Measurements from ENCODE around the gene OR10G7. TPM values are rescaled to one million over a fixed set of nuclear protein-coding genes. Genes with fewer than 3 reads are reported as not detected.
"Not testable (repeated sequence)": the region's sequence is repeated elsewhere in the genome, so short reads cannot be mapped to it uniquely, and the experiment has no call there.

The OR10G7 gene
- total RNA-seq, 1 experiment from 2014 or later: not detected

DNA sequence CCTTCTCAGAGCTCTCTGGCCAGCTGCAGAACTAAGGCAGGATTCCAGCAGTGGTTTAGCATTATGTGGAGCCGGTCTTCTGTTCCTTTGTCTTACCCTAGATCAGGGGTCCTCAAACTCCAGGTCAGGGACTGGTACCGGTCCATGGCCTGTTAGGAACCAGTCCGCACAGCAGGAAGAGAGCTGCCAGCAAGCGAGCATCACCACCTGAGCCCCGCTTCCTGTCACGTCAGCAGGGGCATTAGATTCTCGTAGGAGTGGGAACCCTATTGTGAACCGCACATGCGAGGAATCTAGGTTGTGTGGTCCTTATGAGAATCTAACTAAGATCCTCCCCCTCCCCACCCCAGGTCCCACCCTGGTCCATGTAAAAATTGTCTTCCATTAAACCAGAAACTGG lies 1.6 kb downstream of the OR10G7 start:
- DNase-seq (ENCODE audit: low spot score): no peak

DNA sequence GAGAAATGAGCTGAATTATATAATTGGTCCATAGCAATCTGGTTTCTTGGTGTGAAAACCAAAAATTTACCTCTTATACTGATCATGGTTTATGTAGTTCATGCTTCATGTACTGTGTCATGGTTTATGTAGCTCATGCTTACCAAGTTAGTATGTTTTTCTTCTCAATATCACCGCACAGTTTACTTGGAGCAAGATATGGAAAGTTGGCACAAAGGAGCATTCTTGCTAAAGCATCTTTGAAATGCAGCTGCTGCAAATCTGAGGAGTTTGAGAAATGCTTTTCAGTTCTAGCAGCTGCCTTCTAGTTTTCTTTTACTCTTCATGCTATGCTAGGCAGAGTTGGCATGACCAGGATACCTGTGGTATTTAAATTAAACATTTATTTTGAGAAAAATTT lies 4.5 kb downstream of the OR10G7 start:
- DNase-seq (ENCODE audit: low spot score): no peak

DNA sequence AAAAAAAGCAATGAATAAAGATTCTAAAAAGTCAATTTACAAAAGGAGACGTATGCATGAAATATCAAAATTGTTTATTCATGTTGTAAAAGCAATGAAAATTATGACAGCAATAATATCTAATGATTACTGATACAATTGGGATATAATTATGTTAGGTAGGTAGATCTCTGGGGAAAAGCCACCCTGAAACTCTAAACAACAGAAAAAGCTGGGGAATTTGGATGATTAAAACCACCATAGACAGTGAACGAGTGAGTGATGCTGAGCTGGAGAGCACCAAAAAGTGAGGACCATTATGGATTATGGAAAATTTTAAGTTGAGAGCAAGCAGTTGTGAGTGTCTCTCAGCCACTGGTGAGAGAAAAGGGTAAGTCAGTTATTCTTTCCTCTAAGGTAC lies 14.6 kb downstream of the OR10G7 start, which contains the start of gene OR10G8:
Gene OR10G8 (plus strand): TSS at position 301 of the 400 bp plus-strand sequence. CDS start 2,825 bp downstream, outside the sequence.
- no peak for DNase-seq (ENCODE audit: low spot score)

DNA sequence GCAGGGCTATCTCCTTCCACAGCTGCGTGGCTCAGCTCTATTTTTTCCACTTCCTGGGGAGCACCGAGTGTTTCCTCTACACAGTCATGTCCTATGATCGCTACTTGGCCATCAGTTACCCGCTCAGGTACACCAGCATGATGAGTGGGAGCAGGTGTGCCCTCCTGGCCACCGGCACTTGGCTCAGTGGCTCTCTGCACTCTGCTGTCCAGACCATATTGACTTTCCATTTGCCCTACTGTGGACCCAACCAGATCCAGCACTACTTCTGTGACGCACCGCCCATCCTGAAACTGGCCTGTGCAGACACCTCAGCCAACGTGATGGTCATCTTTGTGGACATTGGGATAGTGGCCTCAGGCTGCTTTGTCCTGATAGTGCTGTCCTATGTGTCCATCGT lies 25.3 kb downstream of the OR10G7 start:
- not testable (repeated sequence) for DNase-seq (ENCODE audit: low spot score)

DNA sequence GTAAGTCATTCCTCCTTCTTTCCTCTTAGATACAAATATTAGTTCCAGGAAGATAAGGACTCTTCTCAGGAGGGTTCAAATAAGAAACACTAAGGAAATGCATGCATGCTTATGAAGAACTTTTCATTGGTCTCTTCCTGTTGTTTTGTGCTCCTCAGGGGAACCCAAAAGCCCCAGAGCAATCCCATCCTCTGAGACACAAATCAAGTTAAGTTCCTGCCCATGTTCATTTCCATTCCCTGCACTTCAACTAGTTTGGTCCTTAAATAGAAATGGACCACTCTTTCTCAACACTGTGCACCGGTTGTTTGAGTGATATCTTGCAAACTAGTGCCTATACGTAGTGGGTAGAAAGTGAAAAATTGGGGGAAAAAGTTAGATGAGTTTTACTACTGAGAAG lies 28.4 kb downstream of the OR10G7 start, which contains the start of gene OR10G4:
Gene OR10G4 (plus strand): TSS at position 301 of the 400 bp plus-strand sequence. CDS start 2,578 bp downstream, outside the sequence.
- no peak for DNase-seq (ENCODE audit: low spot score)

DNA sequence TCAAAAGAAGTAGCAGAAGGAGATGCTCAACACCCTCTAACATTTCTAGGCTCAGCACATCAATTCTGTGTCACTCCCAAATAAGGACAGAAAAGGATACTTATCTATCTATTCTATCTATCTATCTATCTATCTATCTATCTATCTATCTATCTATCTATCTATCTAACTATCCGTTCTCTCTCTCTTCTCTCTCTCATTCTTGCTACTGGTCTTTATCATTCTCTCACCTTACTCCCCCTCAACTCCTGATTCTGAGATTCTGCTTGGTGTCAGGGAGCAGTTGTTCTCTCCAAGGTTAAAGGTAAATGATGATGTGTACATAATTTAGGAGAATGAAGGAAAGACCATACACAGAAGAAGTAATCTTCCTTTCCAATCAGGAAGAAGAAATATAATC lies 46.0 kb downstream of the OR10G7 start, which contains the start of gene OR10G6:
Gene OR10G6 (minus strand): TSS at position 43 of the 400 bp plus-strand sequence. CDS start 0 bp downstream, at position 43.
- DNase-seq (ENCODE audit: low spot score): no peak

Other genes starting within 250 kb of the OR10G7 start
- gene OR6M1, start 235.0 kb downstream of the OR10G7 start, total RNA-seq (2014; rRNA removed; shearing (Covaris generic)): not detected in 2 replicates
- gene TMEM225, start 155.7 kb downstream of the OR10G7 start, total RNA-seq (2014; rRNA removed; shearing (Covaris generic)): not detected in 2 replicates
- gene OR8D4, start 139.2 kb downstream of the OR10G7 start, total RNA-seq (2014; rRNA removed; shearing (Covaris generic)): not detected in 2 replicates
- gene OR4D5, start 101.7 kb downstream of the OR10G7 start, total RNA-seq (2014; rRNA removed; shearing (Covaris generic)): not detected in 2 replicates
- not detected in 2 replicates for gene OR6T1, start 97.5 kb downstream of the OR10G7 start, total RNA-seq (2014; rRNA removed; shearing (Covaris generic))
- gene OR10S1, start 63.5 kb downstream of the OR10G7 start, total RNA-seq (2014; rRNA removed; shearing (Covaris generic)): not detected in 2 replicates
- gene OR10G6, start 46.2 kb downstream of the OR10G7 start, total RNA-seq (2014; rRNA removed; shearing (Covaris generic)): not detected in 2 replicates
- gene OR10G4, start 28.3 kb downstream of the OR10G7 start, total RNA-seq (2014; rRNA removed; shearing (Covaris generic)): not detected in 2 replicates
- gene OR10G9, start 18.3 kb downstream of the OR10G7 start, total RNA-seq (2014; rRNA removed; shearing (Covaris generic)): not detected in 2 replicates
- not detected in 2 replicates for gene OR10G8, start 14.5 kb downstream of the OR10G7 start, total RNA-seq (2014; rRNA removed; shearing (Covaris generic))
- 1.1 and 2.1 TPM in 2 replicates for gene VWA5A, start 74.1 kb upstream of the OR10G7 start, total RNA-seq (2014; rRNA removed; shearing (Covaris generic))
- gene OR10D3, start 142.0 kb upstream of the OR10G7 start, total RNA-seq (2014; rRNA removed; shearing (Covaris generic)): not detected in 2 replicates
- not detected in 2 replicates for gene OR8G1, start 199.8 kb upstream of the OR10G7 start, total RNA-seq (2014; rRNA removed; shearing (Covaris generic))
- not detected in 2 replicates for gene OR8G5, start 215.1 kb upstream of the OR10G7 start, total RNA-seq (2014; rRNA removed; shearing (Covaris generic))